BJ (cell line): ENCODE measurements around the gene PRKCQ. TPM values are rescaled to one million over a fixed set of nuclear protein-coding genes. Genes with fewer than 3 reads are reported as not detected.
A peak's percentile ranks its signal among the peaks of the same experiment; 100 is the strongest.

Source experiments
- CTCF ChIA-PET: fragments of 350-600 bp; formaldehyde crosslinking; extraction: SDS; loops from one replicate; lab custom pipeline; 2021; ENCODE audit warnings: antibody characterized with exemption, inconsistent platforms; lab: Yijun Ruan, JAX
- POLR2A ChIA-PET: fragments of 300-600 bp; sonication (Branson Sonifier 250); formaldehyde crosslinking; extraction: SDS; loops from one replicate; lab custom pipeline; 2021; ENCODE audit warnings: antibody characterized with exemption; lab: Charles Lee
- DNase-seq: peaks from one replicate; pipeline ENCODE4 v3.0.0-alpha.2; 2011; ENCODE audit warnings: low read depth
- H3K27me3 ChIP-seq: 2 replicates; pipeline ENCODE4 v1.6.0; 2011; ENCODE audit warnings: low read length; ENCODE audit not compliant: control insufficient read depth, insufficient read depth
- H3K36me3 ChIP-seq: 2 replicates; pipeline ENCODE4 v1.5.1; 2011; ENCODE audit warnings: low read length; ENCODE audit not compliant: control insufficient read depth, insufficient read depth
- H3K4me3 ChIP-seq: 2 replicates; pipeline ENCODE4 v1.5.1; 2011; ENCODE audit warnings: low read depth, mild to moderate bottlenecking, control low read depth, low read length
- CTCF ChIP-seq: IDR thresholded peaks from 2 replicates; pipeline ENCODE4 v1.5.1; 2011; ENCODE audit warnings: low read depth, mild to moderate bottlenecking, control low read depth, inconsistent platforms, low read length, moderate library complexity; ENCODE audit not compliant: insufficient read depth
- polyA plus RNA-seq: library from polyadenylated mRNA; depleted of rRNA; stranded (reverse); fragments of >200 nt; gene quantifications from 2 replicates; pipeline ENCODE4 v1.2.3, GENCODE V29; 2011

PRKCQ gene
- polyA plus RNA-seq, 1 experiment, result 0.06 TPM

GRCh38 chr10:6404127-6405072 is 175.7 kb downstream of the PRKCQ start:
- H3K36me3 ChIP-seq, result no peaks in the 10 kb centered on the region
- TF ChIP-seq CTCF, result no peak
- no peak overlapping the region for H3K4me3 ChIP-seq
- CTCF ChIA-PET, result interaction anchor here (1.1 to 2.5 kb wide), 3 partner anchors 161 to 312 kb away, joined by 3 to 16 read pairs (median 4); partner anchors contain the start of gene PFKFB3
- DNase-seq, result no peak
- H3K27me3 ChIP-seq, result peaks cover 2% of the 10 kb centered on the region; the same call in 1 of the 2 replicates
- POLR2A ChIA-PET, result no interaction called here

GRCh38 chr10:6402960-6403359 is 177.1 kb downstream of the PRKCQ start:
- Histone ChIP-seq H3K36me3 (no peaks in the 10 kb centered on the region), H3K4me3 (no peak overlapping the region), H3K27me3 (peaks cover 2% of the 10 kb centered on the region; the same call in 1 of the 2 replicates)
- CTCF ChIA-PET, result interaction anchor here (1.7 to 9.4 kb wide), 7 partner anchors 9 to 389 kb away, joined by 8 to 228 read pairs (median 16); partner anchors contain the start of gene PFKFB3
- POLR2A ChIA-PET, result no interaction called here
- no peak for TF ChIP-seq CTCF
- DNase-seq, result no peak

GRCh38 chr10:6402349-6402709 is 177.7 kb downstream of the PRKCQ start:
- TF ChIP-seq CTCF, result no peak
- CTCF ChIA-PET, result interaction anchor here (0.7 to 9.4 kb wide), 40 partner anchors 8 to 388 kb away, joined by 3 to 228 read pairs (median 4); partner anchors contain the start of gene PFKFB3
- DNase-seq, result no peak
- H3K36me3 ChIP-seq, result no peaks in the 10 kb centered on the region
- no peak overlapping the region for H3K4me3 ChIP-seq
- H3K27me3 ChIP-seq, result peaks cover 2% of the 10 kb centered on the region; the same call in 1 of the 2 replicates
- POLR2A ChIA-PET, result interaction anchor here (0.5 to 1.7 kb wide), 2 partner anchors 200 to 321 kb away, joined by 5 to 13 read pairs; partner anchors contain the start of gene PFKFB3

GRCh38 chr10:6401558-6402348 is 178.3 kb downstream of the PRKCQ start:
- DNase-seq, result peak; percentile 44
- ChIA-PET POLR2A (interaction anchor here (0.5 to 1.7 kb wide), 3 partner anchors 199 to 321 kb away, joined by 3 to 13 read pairs (median 5); partner anchors contain the start of gene PFKFB3), CTCF (interaction anchor here (0.7 to 9.4 kb wide), 53 partner anchors 8 to 453 kb away, joined by 3 to 228 read pairs (median 4); partner anchors contain the start of gene PFKFB3)
- H3K27me3 ChIP-seq, result peaks cover 2% of the 10 kb centered on the region; the same call in 1 of the 2 replicates
- H3K36me3 ChIP-seq, result no peaks in the 10 kb centered on the region
- H3K4me3 ChIP-seq, result peak overlapping the region; percentile 24; the same call in 1 of the 2 replicates
- peak; percentile 74 for TF ChIP-seq CTCF
